HL-60 (cell line): ENCODE measurements around the gene DHDH.
"Not testable (repeated sequence)": the region's sequence is repeated elsewhere in the genome, so short reads cannot be mapped to it uniquely, and the experiment has no call there.

Experiments used
- DNase-seq, 2 experiments: peaks; one replicate each; pipeline ENCODE4 v3.0.0-alpha.2; 2010 to 2020; ENCODE audit warnings: low read depth in 1 of 2, low spot score in 1 of 2
- H3K27ac ChIP-seq: fragments of 250-450 bp; sonication (Bioruptor Pico); replicated peaks from 2 replicates; pipeline ENCODE4 v1.5.1; 2020; ENCODE audit warnings: mild to moderate bottlenecking, moderate library complexity
- H3K27me3 ChIP-seq: fragments of 250-450 bp; sonication (Bioruptor Pico); 2 replicates; pipeline ENCODE4 v1.5.1; 2021; ENCODE audit warnings: mild to moderate bottlenecking, moderate library complexity; ENCODE audit not compliant: insufficient read depth, poor library complexity, severe bottlenecking
- H3K4me3 ChIP-seq: replicated peaks from 2 replicates; pipeline ENCODE4 v1.5.1; 2011; ENCODE audit warnings: mild to moderate bottlenecking, control low read depth, low read length; ENCODE audit not compliant: insufficient read depth
- GABPA ChIP-seq: IDR thresholded peaks from 2 replicates; pipeline ENCODE4 v1.6.1; 2012; ENCODE audit warnings: low read depth
- POLR2AphosphoS5 ChIP-seq: IDR thresholded peaks from 2 replicates; pipeline ENCODE4 v1.6.1; 2012; ENCODE audit warnings: low read depth
- SPI1 ChIP-seq: IDR thresholded peaks from 2 replicates; pipeline ENCODE4 v1.6.1; 2012; ENCODE audit warnings: low read depth, mild to moderate bottlenecking, borderline replicate concordance
- TF ChIP-seq, protein P1 (sequence below): IDR thresholded peaks from one replicate; pipeline ENCODE4 v1.5.1; 2011; ENCODE audit warnings: low read length, control low read depth, inconsistent platforms; ENCODE audit not compliant: insufficient read depth
- TF ChIP-seq, protein P2 (sequence below): IDR thresholded peaks from 2 replicates; pipeline ENCODE4 v1.6.1; 2012; ENCODE audit warnings: low read depth; ENCODE audit not compliant: insufficient replicate concordance

The DHDH gene

DNA sequence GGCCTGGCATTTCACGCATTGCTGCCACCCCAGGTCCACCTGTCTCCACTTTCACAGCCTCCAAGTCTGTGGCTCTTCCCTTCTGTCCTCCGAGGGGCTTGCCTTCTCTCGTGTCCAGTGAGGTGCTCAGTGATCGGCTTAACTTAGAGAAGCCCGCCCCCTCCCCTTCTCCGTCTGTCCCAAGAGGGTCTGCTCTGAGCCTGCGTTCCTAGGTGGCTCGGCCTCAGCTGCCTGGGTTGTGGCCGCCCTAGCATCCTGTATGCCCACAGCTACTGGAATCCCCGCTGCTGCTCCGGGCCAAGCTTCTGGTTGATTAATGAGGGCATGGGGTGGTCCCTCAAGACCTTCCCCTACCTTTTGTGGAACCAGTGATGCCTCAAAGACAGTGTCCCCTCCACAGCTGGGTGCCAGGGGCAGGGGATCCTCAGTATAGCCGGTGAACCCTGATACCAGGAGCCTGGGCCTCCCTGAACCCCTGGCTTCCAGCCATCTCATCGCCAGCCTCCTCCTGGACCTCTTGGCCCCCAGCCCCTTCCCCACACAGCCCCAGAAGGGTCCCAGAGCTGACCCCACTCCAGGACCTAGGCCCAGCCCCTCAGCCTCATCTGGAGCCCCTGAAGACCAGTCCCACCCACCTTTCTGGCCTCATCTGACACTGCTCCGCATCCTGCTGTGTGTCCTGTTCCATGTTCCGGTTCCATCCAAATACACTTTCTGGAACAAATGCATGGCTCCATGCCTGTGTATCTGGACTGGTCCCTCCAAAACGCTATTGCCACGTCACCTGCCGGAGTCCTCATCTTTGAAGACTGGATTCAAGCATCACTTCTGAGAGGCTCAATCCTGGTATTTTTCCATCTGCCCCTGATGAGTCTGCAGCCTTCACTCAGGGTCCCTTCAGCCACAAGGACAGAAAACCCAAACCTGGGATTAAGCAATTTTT, 10.7 kb upstream of the DHDH start:
- H3K4me3 ChIP-seq, result no peak overlapping the region
- H3K27me3 ChIP-seq, result no peaks in the 10 kb centered on the region
- no peak for DNase-seq
- TF ChIP-seq SPI1, result no peak
- TF ChIP-seq GABPA, result no peak
- TF ChIP-seq POLR2AphosphoS5, result no peak
- TF ChIP-seq, protein P1, sequence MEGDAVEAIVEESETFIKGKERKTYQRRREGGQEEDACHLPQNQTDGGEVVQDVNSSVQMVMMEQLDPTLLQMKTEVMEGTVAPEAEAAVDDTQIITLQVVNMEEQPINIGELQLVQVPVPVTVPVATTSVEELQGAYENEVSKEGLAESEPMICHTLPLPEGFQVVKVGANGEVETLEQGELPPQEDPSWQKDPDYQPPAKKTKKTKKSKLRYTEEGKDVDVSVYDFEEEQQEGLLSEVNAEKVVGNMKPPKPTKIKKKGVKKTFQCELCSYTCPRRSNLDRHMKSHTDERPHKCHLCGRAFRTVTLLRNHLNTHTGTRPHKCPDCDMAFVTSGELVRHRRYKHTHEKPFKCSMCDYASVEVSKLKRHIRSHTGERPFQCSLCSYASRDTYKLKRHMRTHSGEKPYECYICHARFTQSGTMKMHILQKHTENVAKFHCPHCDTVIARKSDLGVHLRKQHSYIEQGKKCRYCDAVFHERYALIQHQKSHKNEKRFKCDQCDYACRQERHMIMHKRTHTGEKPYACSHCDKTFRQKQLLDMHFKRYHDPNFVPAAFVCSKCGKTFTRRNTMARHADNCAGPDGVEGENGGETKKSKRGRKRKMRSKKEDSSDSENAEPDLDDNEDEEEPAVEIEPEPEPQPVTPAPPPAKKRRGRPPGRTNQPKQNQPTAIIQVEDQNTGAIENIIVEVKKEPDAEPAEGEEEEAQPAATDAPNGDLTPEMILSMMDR, result no peak
- TF ChIP-seq, protein P2, sequence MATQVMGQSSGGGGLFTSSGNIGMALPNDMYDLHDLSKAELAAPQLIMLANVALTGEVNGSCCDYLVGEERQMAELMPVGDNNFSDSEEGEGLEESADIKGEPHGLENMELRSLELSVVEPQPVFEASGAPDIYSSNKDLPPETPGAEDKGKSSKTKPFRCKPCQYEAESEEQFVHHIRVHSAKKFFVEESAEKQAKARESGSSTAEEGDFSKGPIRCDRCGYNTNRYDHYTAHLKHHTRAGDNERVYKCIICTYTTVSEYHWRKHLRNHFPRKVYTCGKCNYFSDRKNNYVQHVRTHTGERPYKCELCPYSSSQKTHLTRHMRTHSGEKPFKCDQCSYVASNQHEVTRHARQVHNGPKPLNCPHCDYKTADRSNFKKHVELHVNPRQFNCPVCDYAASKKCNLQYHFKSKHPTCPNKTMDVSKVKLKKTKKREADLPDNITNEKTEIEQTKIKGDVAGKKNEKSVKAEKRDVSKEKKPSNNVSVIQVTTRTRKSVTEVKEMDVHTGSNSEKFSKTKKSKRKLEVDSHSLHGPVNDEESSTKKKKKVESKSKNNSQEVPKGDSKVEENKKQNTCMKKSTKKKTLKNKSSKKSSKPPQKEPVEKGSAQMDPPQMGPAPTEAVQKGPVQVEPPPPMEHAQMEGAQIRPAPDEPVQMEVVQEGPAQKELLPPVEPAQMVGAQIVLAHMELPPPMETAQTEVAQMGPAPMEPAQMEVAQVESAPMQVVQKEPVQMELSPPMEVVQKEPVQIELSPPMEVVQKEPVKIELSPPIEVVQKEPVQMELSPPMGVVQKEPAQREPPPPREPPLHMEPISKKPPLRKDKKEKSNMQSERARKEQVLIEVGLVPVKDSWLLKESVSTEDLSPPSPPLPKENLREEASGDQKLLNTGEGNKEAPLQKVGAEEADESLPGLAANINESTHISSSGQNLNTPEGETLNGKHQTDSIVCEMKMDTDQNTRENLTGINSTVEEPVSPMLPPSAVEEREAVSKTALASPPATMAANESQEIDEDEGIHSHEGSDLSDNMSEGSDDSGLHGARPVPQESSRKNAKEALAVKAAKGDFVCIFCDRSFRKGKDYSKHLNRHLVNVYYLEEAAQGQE, result no peak
- no peak overlapping the region for H3K27ac ChIP-seq

DNA sequence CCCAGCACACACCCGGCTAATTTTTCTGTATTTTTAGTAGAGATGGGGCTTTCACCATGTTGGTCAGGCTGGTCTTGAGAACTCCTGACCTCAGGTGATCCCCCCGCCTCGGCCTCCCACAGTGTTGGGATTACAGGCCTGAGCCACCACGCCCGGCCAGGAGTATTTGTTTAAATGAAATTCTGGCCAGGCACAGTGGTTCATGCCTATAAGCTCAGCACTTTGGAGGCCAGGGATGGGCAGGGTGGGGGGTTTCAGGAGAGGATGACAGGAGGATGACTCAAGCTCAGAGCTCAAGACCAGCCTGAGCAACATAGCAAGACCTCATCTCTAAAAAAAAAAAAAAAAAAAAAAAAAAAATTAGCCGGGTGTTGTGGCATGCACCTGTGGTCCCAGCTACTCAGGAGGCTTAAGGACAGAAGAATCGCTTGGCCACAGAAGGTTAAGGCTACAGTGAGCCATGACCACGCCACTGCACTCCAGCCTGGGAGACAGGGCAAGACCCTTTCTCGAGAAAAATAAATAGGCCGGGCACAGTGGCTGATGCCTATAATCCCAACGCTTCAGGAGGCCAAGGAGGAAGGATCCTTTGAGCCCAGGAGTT, 8.2 kb upstream of the DHDH start:
- Histone ChIP-seq H3K27me3 (no peaks in the 10 kb centered on the region), H3K27ac (no peak overlapping the region), H3K4me3 (no peak overlapping the region)
- DNase-seq, result no peak
- TF ChIP-seq SPI1 (no peak), GABPA (no peak), POLR2AphosphoS5 (no peak)

DNA sequence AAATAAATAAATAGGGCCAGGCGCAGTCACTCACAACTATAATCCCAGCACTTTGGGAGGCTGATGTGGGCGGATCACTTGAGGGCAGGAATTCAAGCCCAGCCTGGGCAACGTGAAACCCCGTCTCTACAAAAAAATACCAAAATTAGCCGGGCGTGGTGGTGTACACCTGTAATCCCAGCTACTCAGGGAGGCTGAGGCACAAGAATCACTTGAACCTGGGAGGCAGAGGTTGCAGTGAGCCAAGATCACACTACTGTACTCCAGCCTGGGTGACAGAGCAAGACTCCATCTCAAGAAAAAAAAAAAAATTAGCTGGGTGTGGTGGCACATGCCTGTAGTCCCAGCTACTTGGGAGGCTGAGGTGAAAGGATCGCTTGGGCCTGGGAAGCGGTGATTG, 7.6 kb upstream of the DHDH start:
- DNase-seq, H3K4me3 ChIP-seq, H3K27ac ChIP-seq, H3K27me3 ChIP-seq: not testable (repeated sequence)

DNA sequence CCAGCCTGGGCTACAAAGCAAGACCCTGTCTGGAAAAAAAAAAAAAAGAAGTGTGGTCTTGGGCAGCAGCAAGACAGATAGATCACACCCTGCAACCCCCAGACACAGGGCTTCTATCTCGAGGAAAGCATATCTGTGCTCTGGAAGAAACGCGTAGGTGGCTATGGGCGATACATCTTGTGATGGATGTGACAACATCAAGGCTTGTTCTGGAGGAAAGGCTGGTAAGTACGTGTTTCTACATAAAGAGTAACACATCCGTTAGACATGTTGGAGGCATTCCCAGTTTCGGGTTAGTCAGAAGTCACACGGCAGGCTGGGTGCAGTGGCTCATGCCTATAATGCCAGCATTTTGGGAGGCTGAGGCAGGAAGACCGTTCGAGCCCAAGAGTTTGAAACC, 6.6 kb upstream of the DHDH start:
- Histone ChIP-seq H3K27me3 (peaks cover 2% of the 10 kb centered on the region), H3K4me3 (no peak overlapping the region), H3K27ac (no peak overlapping the region)
- TF ChIP-seq SPI1 (no peak), POLR2AphosphoS5 (no peak), GABPA (no peak)
- TF ChIP-seq, protein P2, result no peak
- TF ChIP-seq, protein P1, result no peak
- DNase-seq, result no peak

DNA sequence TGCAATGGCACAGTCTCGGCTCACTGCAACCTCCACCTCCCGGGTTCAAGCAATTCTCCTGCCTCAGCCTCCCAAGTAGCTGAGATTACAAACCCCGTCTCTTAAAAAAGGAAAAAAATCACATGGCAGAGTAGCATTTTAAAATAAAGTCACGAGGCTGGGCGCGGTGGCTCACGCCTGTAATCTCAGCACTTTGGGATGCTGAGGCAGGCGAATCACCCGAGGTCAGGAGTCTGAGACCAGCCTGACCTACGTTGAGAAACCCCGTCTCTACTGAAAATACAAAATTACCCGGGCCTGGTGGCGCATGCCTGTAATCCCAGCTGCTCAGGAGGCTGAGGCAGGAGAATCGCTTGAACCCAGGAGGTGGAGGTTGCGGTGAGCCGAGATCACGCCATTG, 5.8 kb upstream of the DHDH start:
- H3K27me3 ChIP-seq, H3K4me3 ChIP-seq, DNase-seq, H3K27ac ChIP-seq: not testable (repeated sequence)
